ENCODE results near the gene SLC6A18.

SLC6A18 gene

GRCh38 chr5:1225081-1225480 lies at the start of gene SLC6A18:
SLC6A18 (plus strand) TSS chr5:1225381; CDS start chr5:1225478, 97 bp downstream.
- DNase-seq: no peak

GRCh38 chr5:1175801-1176472 lies 49.2 kb upstream of the SLC6A18 start:
- DNase-seq: no peak

GRCh38 chr5:1176473-1177391 lies 48.4 kb upstream of the SLC6A18 start:
- no peak for DNase-seq

GRCh38 chr5:1177826-1178528 lies 47.2 kb upstream of the SLC6A18 start:
- no peak for DNase-seq

- DNase-seq: no peak
Measured at GRCh38 chr5:1178529-1179382, 46.4 kb upstream of the SLC6A18 start.

- DNase-seq: no peak
Measured at GRCh38 chr5:1179383-1179715, 45.8 kb upstream of the SLC6A18 start.

GRCh38 chr5:1180096-1180495 lies 45.1 kb upstream of the SLC6A18 start:
- no peak for DNase-seq

GRCh38 chr5:1180841-1181271 lies 44.3 kb upstream of the SLC6A18 start:
- DNase-seq: no peak

GRCh38 chr5:1181451-1182359 lies 43.5 kb upstream of the SLC6A18 start:
- DNase-seq: no peak

GRCh38 chr5:1182360-1182632 lies 42.9 kb upstream of the SLC6A18 start:
- no peak for DNase-seq

GRCh38 chr5:1182633-1183423 lies 42.4 kb upstream of the SLC6A18 start:
- DNase-seq: no peak

- no peak for DNase-seq
Measured at GRCh38 chr5:1183424-1184162, 41.6 kb upstream of the SLC6A18 start.

GRCh38 chr5:1184163-1184470 lies 41.1 kb upstream of the SLC6A18 start:
- no peak for DNase-seq

- no peak for DNase-seq
Measured at GRCh38 chr5:1184481-1184880, 40.7 kb upstream of the SLC6A18 start.

GRCh38 chr5:1185038-1185627 lies 40.0 kb upstream of the SLC6A18 start:
- no peak for DNase-seq

- no peak for DNase-seq
Measured at GRCh38 chr5:1185629-1186350, 39.4 kb upstream of the SLC6A18 start.

- DNase-seq: no peak
Measured at GRCh38 chr5:1186351-1187233, 38.6 kb upstream of the SLC6A18 start.

Data from stimulated activated CD4-positive, alpha-beta T cell treated with anti-CD3 and anti-CD28 coated beads, Interleukin-1b, Interleukin-23, amount 100 ng/mL, for 48 hours (primary cell).